ENCODE data around the gene R3HDM2. TPM values are rescaled to one million over a fixed set of nuclear protein-coding genes. Genes with fewer than 3 reads are reported as not detected.

The R3HDM2 gene
- 23.3 and 25.3 TPM in 2 replicates for total RNA-seq (2014; rRNA removed; shearing (Covaris generic))

DNA sequence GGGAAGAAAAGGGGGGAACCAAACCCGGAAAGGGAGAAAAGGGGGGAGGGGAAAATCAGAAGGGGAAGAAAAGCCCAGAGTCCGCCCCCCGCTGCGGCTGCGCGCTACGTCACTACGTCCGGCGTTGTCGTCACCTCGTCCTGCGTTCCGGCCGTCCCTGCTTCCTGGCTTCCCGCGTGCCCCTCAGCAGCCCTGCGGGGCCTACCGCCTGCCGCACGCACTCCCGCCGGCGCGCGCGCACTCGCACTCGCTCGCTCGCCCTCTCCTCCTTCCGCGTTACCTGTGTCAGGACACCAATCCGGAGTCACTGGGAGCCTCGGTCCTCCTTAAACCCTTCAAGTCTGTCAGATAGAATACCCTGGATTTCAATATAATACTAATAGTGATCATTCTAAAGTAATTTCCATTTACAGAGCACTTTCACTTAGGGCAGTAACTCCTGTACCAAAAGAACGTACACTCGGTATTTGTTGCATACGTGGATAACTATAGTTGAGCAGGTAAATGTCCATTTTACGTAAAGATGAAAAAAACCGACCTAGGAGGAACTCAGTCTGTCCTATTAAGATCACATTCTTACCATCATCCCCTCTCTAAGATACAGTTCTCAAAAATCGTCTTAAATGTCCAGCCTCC, at the start of gene R3HDM2:
TSS of gene R3HDM2 (minus strand) at position 113 of the 636 bp plus-strand sequence. CDS start 120,615 bp downstream, outside the sequence.
- peak; percentile 96 for DNase-seq (ENCODE audit: low spot score)

- DNase-seq (ENCODE audit: low spot score): no peak
These were observed 48.7 kb upstream of the R3HDM2 start, which contains the start of gene ARHGAP9 for GRCh38 chr12:57479376-57480115. Gene ARHGAP9 (minus strand): TSS chr12:57479866. CDS start chr12:57479406, 460 bp downstream.

GRCh38 chr12:57479043-57479375, 48.2 kb upstream of the R3HDM2 start:
- no peak for DNase-seq (ENCODE audit: low spot score)

- no peak for DNase-seq (ENCODE audit: low spot score)
These were observed 47.2 kb upstream of the R3HDM2 start for GRCh38 chr12:57477710-57478681.

GRCh38 chr12:57476993-57477709, 46.3 kb upstream of the R3HDM2 start:
- DNase-seq (ENCODE audit: low spot score): no peak

DNA sequence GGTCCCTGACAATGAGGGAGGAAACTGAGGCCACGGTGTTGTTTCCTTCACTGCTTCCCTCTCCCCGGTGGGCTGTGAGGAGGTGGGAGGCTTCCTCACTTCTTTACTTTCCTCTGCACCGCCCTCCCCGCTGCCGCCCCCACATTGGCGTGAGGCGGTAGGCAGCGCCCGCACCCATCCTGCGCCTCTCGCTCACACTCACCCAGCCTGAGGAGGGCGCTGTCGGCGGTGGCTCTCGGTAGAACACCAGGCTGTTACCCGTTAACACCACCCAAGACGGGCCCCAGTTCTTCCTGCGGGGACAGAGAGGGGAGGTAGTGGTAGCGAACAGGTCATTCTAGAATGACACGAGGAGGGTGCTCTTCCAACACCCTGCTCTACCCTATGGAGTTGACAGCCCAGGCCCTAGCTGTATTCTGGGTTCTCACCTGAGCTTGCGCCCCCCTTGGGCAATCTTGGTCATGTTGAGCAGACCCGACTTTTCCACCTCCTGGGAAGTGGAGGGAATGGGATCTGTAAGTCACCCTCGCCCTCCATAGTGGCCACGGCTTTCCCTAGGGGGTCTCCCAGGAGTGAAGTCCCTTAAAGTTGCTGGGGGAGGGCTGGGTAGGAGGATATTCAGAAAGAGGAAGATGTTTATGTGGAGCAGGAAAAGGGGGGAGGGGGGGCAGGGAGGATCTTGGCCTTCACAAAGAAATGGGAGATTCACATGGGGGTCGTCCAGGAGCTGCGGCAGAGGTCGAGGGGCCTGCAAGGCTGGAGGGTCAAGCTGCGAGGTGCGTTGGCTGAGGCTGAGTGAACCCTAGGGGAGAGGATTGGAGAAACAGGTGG, 45.5 kb upstream of the R3HDM2 start:
- DNase-seq (ENCODE audit: low spot score): no peak

- no peak for DNase-seq (ENCODE audit: low spot score)
These were observed 44.7 kb upstream of the R3HDM2 start for GRCh38 chr12:57475271-57476161.

DNA sequence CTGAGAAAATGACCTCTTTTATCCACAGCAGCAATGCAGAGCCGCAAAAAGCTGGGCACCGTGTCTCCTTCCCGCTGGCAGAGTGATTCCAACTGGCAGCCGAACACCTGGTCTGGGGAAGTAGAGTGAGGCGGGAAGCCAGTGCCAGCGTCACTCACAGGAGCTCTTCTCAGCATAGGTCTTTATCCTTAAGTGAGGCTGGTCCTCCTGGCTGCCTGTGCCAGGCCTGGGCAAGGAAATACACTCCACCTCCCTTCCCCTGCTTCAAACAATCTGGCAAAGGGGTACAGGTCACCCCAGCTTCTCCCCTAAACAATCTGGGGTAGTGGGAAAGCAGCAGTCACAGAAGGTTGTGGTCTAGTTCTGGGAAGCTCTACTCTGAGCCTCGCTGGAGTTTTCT, 44.0 kb upstream of the R3HDM2 start:
- DNase-seq (ENCODE audit: low spot score): no peak

DNA sequence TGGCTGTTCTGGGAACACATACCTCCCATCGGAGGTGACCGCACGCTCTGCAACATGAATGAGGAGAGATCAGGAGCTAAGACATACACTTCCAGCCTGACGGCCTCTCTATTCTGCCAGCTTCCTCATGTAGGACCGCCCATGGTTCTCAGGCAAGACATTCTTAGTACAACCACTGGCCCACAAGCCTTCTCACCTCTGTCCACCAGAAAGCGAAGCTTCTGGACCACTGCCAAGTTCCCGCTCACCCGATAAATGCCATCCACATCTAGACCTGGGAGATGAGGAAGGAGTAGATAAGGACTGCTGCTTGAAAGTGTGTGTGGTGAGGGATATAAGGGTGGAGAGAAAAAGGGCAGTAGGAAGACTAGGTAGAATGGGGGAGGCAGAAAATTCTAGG, 43.6 kb upstream of the R3HDM2 start:
- peak; percentile 83 for DNase-seq (ENCODE audit: low spot score)

DNA sequence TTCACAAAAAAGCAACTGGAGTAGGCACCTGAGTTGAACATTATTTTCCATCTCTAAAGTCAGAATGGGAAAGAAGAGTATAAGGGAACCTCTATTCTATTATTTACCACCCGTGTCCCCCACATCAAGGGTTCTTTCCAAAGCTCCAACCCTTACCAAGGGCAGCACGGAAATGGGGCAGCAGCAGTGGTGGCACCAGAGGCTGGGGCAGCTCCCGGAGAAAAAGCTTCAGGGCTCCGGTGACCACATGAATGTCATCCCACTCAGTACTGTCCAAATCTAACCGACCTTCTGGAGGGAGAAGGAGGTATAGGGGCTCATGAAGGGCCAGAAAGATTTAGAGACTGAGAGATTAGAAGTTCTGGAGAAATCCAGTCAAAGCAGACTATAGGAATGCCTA, 43.0 kb upstream of the R3HDM2 start:
- DNase-seq (ENCODE audit: low spot score): no peak

- peak; percentile 22 for DNase-seq (ENCODE audit: low spot score)
These were observed 42.5 kb upstream of the R3HDM2 start for GRCh38 chr12:57473392-57473791.

GRCh38 chr12:57472391-57472790, 41.5 kb upstream of the R3HDM2 start:
- DNase-seq (ENCODE audit: low spot score): no peak

DNA sequence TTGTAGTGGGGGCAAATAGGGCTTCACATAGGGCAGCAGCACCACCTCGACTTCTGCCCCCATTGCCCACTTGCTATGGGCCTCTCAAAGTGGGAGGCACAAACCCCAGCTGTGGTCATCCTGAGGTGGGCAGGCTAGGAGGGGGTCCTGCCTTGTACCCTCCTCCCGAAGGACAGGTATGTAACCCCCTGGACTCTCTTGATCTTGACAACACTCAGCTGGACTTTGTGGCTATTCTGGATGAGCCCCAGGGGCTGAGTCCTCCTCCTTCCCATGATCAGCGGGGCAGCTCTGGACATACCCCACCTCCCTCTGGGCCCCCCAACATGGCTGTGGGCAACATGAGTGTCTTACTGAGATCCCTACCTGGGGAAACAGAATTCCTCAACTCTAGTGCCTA, 40.8 kb upstream of the R3HDM2 start:
- no peak for DNase-seq (ENCODE audit: low spot score)

GRCh38 chr12:57470970-57471656, 40.3 kb upstream of the R3HDM2 start:
- DNase-seq (ENCODE audit: low spot score): no peak

GRCh38 chr12:57470286-57470969, 39.6 kb upstream of the R3HDM2 start:
- no peak for DNase-seq (ENCODE audit: low spot score)

DNA sequence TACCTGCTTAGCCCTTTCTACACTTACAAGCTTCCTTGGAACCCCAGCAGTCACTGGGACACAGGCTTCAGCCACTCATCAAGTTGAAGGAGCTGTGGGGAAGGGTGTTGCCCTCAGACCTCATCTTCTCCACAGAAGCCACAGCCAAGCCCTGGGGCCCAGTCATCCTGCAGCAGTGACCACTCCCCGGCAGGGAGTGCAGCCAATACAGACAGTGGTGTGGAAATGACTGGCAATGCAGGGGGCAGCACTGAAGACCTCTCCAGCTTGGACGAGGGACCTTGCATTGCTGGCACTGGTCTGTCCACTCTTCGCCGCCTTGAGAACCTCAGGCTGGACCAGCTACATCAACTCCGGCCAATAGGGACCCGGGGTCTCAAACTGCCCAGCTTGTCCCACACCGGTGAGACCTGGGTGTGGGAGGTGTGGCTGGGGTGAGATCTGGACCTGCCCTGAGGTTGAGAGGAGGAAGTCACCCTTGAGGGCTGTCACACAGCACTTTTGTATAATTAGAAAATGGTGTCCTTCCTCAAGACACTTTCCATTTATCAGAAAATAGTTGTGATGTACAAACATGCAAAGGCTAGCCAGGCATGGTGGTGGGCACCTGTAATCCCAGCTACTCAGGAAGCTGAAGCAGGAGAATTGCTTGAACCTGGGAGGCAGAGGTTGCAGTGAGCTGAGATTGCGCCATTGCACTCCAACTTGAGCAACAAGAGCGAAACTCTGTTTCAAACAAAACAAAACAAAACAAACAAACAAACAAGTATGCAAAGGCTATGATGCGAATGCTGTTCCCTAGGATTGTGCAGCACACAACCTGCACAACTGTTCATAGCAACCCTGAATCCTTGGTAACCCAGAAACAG, 38.7 kb upstream of the R3HDM2 start:
- DNase-seq (ENCODE audit: low spot score): no peak

DNA sequence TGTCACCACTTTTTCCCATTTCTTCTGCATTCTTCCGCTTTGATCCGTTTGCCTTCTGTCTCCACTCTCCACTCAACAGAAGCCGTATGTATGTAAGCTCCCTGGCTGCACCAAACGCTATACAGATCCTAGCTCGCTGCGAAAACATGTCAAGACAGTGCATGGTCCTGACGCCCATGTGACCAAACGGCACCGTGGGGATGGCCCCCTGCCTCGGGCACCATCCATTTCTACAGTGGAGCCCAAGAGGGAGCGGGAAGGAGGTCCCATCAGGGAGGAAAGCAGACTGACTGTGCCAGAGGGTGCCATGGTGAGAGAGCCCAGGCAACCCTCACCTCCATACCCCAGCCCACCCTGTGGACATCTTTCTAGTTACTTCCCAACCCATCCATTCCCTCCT, 37.1 kb upstream of the R3HDM2 start:
- DNase-seq (ENCODE audit: low spot score): no peak
